Ectodermal cell (in vitro differentiated cells): ENCODE results near the gene MICU1.
"Not testable (repeated sequence)": the region's sequence is repeated elsewhere in the genome, so short reads cannot be mapped to it uniquely, and the experiment has no call there.

Experiments
- H3K27ac ChIP-seq: 2 replicates; pipeline ENCODE4 v1.7.0; 2013; ENCODE audit warnings: mild to moderate bottlenecking, low read depth, low read length; ENCODE audit not compliant: insufficient read depth, poor library complexity, severe bottlenecking
- H3K27me3 ChIP-seq: 2 replicates; pipeline ENCODE4 v1.7.0; 2013; ENCODE audit warnings: mild to moderate bottlenecking, low read length; ENCODE audit not compliant: insufficient read depth, control insufficient read depth, poor library complexity, severe bottlenecking
- H3K36me3 ChIP-seq: one replicate; pipeline ENCODE4 v1.7.0; 2013; ENCODE audit warnings: low read length; ENCODE audit not compliant: control insufficient read depth, insufficient read depth
- H3K4me1 ChIP-seq: one replicate; pipeline ENCODE4 v1.7.0; 2013; ENCODE audit warnings: low read length; ENCODE audit not compliant: control insufficient read depth, insufficient read depth
- H3K4me3 ChIP-seq: 2 replicates; pipeline ENCODE4 v1.7.0; 2013; ENCODE audit warnings: low read depth, low read length, control low read depth; ENCODE audit not compliant: insufficient read depth
- H3K9me3 ChIP-seq: 2 replicates; pipeline ENCODE4 v1.7.0; 2013; ENCODE audit warnings: mild to moderate bottlenecking, low read length, moderate library complexity; ENCODE audit not compliant: control insufficient read depth
- WGBS, 2 experiments: methylation state at CpG; one replicate each; pipeline ENCODE4 v1.1.7; 2013; ENCODE audit warnings: missing lambda C conversion rate in 2 of 2; 5-methylcytosine and 5-hydroxymethylcytosine counted together

MICU1 gene

DNA sequence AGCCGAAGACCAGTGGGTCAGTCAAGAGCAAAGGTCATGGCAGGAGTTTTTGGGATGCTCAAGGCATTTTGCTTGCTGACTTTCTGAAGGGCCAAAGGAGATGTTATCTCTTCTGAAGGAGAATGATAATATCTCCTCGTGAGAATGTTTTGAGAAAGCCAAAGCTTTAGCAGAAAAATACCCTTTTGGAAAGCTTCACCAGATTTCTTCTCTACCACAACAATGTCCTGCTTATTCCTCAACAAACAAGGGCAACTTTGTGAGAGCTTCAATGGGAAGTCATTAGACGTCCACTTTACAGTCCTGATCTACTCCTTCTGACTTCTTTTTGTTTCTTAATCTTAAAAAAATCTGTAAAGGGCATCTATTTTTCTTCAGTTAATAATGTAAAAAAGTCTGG is 138.4 kb downstream of the MICU1 start:
- H3K27ac ChIP-seq, result no peak overlapping the region
- no peaks in the 10 kb centered on the region for H3K36me3 ChIP-seq
- H3K27me3 ChIP-seq, result no peaks in the 10 kb centered on the region
- H3K4me3 ChIP-seq, result no peak overlapping the region
- 87 to 91% methylated on average over 3 of the region's 3 CpGs for WGBS, 2 experiments
- H3K9me3 ChIP-seq, result no peaks in the 10 kb centered on the region
- peaks cover 4% of the 10 kb centered on the region for H3K4me1 ChIP-seq

- Histone ChIP-seq H3K4me3 (no peak overlapping the region), H3K9me3 (no peaks in the 10 kb centered on the region), H3K36me3 (no peaks in the 10 kb centered on the region), H3K27me3 (no peaks in the 10 kb centered on the region), H3K4me1 (peaks cover 4% of the 10 kb centered on the region), H3K27ac (no peak overlapping the region)
- 95 to 98% methylated on average over 4 of the region's 4 CpGs for WGBS, 2 experiments
Measured at GRCh38 chr10:72487116-72487515, 138.8 kb downstream of the MICU1 start.

DNA sequence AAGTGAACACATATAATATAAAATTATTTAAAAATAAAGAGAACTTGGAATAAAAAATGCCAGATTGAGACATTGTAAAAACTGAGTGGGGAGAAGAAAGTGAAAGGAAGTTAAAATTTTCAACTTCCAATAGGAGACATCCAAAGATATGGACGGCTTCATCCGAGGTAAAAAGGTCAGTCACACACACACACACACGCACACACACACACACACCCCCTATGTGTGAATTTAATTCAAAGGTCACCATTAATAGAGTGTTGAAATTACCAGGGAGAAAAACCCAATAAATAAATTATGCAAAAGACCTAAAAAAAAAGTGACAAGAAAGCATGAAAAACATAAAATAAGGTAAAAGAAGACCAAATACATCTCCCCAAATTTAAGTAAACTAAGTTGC is 140.2 kb downstream of the MICU1 start:
- Histone ChIP-seq H3K4me1 (peaks cover 4% of the 10 kb centered on the region), H3K9me3 (no peaks in the 10 kb centered on the region), H3K36me3 (no peaks in the 10 kb centered on the region), H3K27ac (no peak overlapping the region), H3K4me3 (no peak overlapping the region), H3K27me3 (no peaks in the 10 kb centered on the region)
- 86% methylated on average over 1 of the region's 3 CpGs; no CpG with 5 or more reads in 1 of the 2 experiments for WGBS, 2 experiments

DNA sequence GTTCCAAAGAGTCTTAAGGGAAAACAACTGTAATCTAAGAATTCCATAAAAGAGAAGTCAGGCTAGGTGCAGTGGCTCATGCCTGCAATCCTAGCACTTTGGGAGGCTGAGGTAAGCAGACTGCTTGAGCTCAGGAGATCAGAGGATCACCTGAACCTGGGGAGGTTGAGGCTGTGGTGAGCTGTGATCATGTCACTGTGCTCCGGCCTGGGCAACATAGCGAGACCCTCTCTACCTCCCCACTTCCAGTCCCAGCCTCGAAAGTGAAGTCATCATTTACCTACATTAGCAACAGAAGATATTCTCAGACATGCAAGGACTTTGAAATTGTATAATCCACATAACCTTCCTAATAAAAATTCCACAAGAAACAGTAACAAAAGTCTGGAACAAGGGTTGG is 141.4 kb downstream of the MICU1 start:
- H3K4me1 ChIP-seq, result peaks cover 4% of the 10 kb centered on the region
- no peak overlapping the region for H3K4me3 ChIP-seq
- H3K36me3 ChIP-seq, result no peaks in the 10 kb centered on the region
- H3K27me3 ChIP-seq, result no peaks in the 10 kb centered on the region
- WGBS, 2 experiments, result 94 to 98% methylated on average over 3 of the region's 3 CpGs
- H3K9me3 ChIP-seq, result no peaks in the 10 kb centered on the region
- no peak overlapping the region for H3K27ac ChIP-seq

DNA sequence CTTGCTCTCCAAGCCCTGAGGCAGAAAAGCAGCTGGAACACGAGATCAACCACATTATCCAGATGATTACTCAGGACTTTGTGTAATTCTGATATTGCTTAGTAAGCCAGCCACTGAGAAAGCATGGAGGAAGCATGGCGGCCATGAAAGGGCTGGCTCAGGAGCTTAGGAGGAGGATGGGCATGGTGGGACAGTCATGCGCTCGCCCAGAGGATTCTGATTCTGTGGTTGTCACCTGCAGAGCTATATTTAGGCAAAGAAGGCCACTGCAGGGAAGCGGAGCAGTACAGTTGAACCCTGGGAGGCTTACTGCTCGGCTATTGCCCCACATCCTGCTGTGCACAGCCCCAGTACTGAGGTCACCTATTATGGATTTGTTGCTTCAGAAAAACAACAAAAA is 142.4 kb downstream of the MICU1 start:
- Histone ChIP-seq H3K4me1 (peaks cover 4% of the 10 kb centered on the region), H3K27ac (no peak overlapping the region)
- WGBS, 2 experiments, result 70 to 73% methylated on average over 6 of the region's 6 CpGs

DNA sequence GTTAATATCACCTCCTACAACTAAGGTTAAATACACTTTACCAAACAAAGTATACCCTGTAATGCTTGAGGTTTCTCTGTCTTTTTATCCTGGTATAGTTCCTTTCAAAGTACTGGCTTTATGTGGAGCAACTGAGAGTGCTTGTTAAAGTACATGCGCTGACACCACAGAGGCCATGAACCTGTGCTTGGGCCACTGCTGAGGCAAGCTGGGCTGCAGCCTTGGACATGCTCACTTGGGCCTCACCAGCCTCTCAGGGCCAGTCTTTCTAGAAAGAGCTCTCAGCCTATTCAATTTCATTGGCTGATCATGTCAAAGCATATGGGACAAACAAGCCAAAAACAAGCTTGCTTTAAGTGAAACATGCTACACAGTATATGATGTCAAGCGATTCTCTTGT is 145.0 kb downstream of the MICU1 start:
- Histone ChIP-seq H3K27me3 (no peaks in the 10 kb centered on the region), H3K4me3 (no peak overlapping the region), H3K9me3 (no peaks in the 10 kb centered on the region), H3K27ac (no peak overlapping the region), H3K36me3 (no peaks in the 10 kb centered on the region), H3K4me1 (peaks cover 4% of the 10 kb centered on the region)
- WGBS, 2 experiments, result 94 to 99% methylated on average over 2 of the region's 2 CpGs

More for the DNA sequence above, 142.4 kb downstream of the MICU1 start:
- Histone ChIP-seq H3K9me3 (no peaks in the 10 kb centered on the region), H3K27me3 (no peaks in the 10 kb centered on the region), H3K4me3 (no peak overlapping the region), H3K36me3 (no peaks in the 10 kb centered on the region)

- H3K27ac ChIP-seq, result no peak overlapping the region
- peaks cover 5% of the 10 kb centered on the region for H3K36me3 ChIP-seq
- no peaks in the 10 kb centered on the region for H3K9me3 ChIP-seq
- H3K27me3 ChIP-seq, result no peaks in the 10 kb centered on the region
- no peaks in the 10 kb centered on the region for H3K4me1 ChIP-seq
- H3K4me3 ChIP-seq, result no peak overlapping the region
- 75 to 88% methylated on average over 1 to 2 of the region's 2 CpGs for WGBS, 2 experiments
Measured at GRCh38 chr10:72477463-72477862, 148.4 kb downstream of the MICU1 start.

DNA sequence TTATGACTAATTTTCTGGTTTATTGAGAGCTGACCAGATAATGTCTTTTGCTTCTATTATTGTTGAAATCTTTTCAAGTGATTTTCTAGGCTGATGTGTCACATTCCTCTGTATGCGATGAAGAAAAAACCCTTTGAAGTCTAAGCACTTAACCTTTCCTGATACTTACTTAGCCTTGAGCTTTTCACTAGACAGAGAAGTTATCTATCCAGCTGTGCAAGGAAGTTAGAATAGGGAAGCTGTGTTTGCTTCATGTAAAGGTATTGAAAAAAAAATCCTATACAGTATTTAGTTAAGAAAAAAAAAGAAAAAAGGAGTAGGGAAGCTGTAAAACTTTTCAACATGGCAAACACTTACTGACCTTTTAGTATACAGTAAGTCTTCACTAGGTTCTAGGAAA is 153.6 kb downstream of the MICU1 start:
- 84 to 93% methylated on average over 1 of the region's 1 CpG for WGBS, 2 experiments
- no peak overlapping the region for H3K27ac ChIP-seq
- no peak overlapping the region for H3K4me3 ChIP-seq
- no peaks in the 10 kb centered on the region for H3K27me3 ChIP-seq
- H3K9me3 ChIP-seq, result no peaks in the 10 kb centered on the region
- peaks cover 5% of the 10 kb centered on the region for H3K36me3 ChIP-seq
- no peaks in the 10 kb centered on the region for H3K4me1 ChIP-seq

DNA sequence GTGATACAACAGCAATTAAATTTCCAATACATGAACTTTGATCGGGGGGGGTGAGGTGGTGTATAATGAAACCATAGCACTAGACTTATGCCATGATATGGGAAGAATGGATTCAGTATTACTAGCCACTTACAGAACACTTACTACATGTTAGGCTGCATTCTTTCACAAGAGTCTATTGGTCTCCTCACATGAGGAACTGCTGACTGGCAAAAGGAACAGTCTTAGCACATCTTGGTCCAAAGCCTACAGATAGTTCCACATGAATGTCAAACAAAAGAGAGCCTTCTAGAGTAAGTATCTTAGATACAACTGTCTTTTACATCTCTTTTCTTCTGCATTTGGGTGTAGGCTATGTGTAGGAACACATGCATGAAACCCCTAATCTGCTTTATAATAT is 155.2 kb downstream of the MICU1 start:
- no peak overlapping the region for H3K4me3 ChIP-seq
- H3K9me3 ChIP-seq, result no peaks in the 10 kb centered on the region
- no peaks in the 10 kb centered on the region for H3K27me3 ChIP-seq
- H3K4me1 ChIP-seq, result no peaks in the 10 kb centered on the region
- no CpG with 5 or more reads among the region's 1 CpG for WGBS, 2 experiments
- peaks cover 5% of the 10 kb centered on the region for H3K36me3 ChIP-seq
- no peak overlapping the region for H3K27ac ChIP-seq

- not testable (repeated sequence) for H3K4me3 ChIP-seq, H3K27me3 ChIP-seq, H3K36me3 ChIP-seq, H3K27ac ChIP-seq, H3K4me1 ChIP-seq, H3K9me3 ChIP-seq
- WGBS, 2 experiments, result 89 to 93% methylated on average over 7 of the region's 7 CpGs
Measured at GRCh38 chr10:72467064-72467463, 158.8 kb downstream of the MICU1 start.

DNA sequence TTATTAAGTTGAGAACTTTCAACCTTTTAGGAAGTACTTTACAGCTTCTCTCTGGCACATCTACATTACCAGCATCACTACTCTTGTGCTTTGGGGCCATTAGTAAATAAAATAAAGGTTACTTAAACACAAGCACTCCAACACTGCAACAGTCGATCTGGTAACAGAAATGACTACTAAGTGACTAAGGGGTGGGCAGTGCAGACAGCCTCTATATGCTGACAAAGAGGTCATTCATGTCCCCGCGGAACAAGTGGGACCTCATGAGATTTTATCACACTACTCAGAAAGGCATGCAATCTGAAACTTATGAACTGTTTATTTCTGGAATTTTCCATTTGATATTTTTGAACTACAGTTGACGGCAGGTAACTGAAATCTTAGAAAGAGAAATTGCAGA is 159.9 kb downstream of the MICU1 start:
- Histone ChIP-seq H3K9me3 (no peaks in the 10 kb centered on the region), H3K27ac (no peak overlapping the region), H3K36me3 (no peaks in the 10 kb centered on the region), H3K27me3 (no peaks in the 10 kb centered on the region), H3K4me1 (no peaks in the 10 kb centered on the region), H3K4me3 (no peak overlapping the region)
- WGBS, 2 experiments, result 88 to 94% methylated on average over 4 of the region's 4 CpGs
